NCI-H2227 (cell line): Measurements from ENCODE around the gene SLC16A9.
A peak's percentile ranks its signal among the peaks of the same experiment; 100 is the strongest.
"Not testable (repeated sequence)": the region's sequence is repeated elsewhere in the genome, so short reads cannot be mapped to it uniquely, and the experiment has no call there.

ENCODE experiments used
- DNase-seq: peaks from one replicate; lab custom pipeline; 2025; ENCODE audit not compliant: unreplicated experiment; lab: John Stamatoyannopoulos, UW

SLC16A9 gene, protein sequence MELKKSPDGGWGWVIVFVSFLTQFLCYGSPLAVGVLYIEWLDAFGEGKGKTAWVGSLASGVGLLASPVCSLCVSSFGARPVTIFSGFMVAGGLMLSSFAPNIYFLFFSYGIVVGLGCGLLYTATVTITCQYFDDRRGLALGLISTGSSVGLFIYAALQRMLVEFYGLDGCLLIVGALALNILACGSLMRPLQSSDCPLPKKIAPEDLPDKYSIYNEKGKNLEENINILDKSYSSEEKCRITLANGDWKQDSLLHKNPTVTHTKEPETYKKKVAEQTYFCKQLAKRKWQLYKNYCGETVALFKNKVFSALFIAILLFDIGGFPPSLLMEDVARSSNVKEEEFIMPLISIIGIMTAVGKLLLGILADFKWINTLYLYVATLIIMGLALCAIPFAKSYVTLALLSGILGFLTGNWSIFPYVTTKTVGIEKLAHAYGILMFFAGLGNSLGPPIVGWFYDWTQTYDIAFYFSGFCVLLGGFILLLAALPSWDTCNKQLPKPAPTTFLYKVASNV

DNA sequence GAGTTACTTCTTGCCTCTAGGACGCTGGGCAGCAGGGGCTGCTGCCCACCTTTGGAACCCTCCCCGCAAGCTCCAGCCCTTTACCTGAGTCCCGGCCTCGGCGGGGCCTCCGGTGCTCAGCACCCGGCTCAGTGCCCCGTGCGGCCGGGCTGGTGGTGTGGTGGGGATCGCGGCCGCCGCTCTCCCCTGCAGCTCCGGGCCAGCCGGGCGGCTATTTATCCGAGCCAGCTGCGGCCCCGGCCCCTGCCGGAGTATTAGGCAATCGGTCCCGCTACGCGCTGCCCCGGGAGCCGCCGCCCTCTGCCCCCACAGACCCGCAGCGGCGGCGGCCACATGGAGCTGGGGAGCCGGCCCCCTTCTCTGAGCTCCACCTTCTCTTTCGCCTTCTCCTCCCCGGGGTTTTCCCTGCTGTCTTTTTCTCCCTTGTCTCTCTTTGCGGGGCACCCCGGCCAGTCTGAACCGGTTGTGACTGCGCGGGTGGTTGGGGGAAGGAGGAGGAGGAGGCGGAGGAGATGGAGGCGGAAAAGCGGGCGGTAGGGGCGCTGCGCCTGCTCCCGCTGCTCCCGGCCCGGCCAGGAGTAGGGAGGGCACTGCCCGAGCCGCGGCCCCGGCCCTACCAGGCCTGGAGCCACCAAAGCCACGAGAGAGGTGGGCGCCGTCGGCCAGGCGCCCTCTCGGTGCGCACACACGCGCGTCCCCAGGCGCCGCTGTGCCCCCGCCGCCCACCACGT, at the start of gene SLC16A9:
TSS of gene SLC16A9 (minus strand) at position 456 of the 731 bp plus-strand sequence. CDS start 25,559 bp downstream, outside the sequence.
- DNase-seq: peak; percentile 39

DNA sequence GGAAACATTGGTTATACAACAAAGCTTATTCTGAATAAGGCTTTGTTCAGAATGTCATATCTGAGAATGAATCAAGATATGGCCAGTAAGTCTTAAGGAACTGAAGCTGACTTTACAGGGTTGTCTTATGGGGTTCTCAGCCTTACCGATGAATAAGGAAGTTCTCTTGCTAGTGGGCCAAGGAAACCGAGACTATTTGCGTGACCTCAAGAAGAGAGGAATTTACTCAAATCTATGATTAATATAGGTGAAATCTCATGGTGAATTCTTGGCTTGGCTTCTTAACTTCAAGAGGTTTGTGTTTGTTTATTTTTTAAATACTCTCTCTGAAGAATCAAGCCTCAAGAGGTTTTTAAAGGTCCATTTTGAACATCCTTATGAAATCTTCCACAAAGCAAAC, 48.3 kb upstream of the SLC16A9 start:
- DNase-seq: no peak

DNA sequence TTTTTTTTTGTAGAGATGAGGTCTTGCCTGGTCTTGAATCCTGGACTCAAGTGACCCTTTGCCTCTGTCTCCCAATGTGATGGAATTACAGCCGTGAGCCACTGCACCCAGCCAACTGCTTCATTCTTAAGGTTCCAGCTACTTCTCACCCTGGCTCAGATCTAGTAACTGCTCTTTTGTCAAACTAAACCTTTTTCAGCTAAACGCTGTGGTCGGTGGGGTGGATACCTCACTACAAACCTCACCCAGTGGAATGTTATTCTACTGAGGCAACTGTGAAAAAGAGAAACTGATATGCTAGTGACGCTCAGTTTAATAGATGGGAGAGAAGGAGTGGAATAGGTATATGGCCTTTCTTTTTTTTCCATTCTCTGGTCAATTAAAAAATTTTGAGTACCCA, 45.3 kb upstream of the SLC16A9 start:
- DNase-seq: no peak

DNA sequence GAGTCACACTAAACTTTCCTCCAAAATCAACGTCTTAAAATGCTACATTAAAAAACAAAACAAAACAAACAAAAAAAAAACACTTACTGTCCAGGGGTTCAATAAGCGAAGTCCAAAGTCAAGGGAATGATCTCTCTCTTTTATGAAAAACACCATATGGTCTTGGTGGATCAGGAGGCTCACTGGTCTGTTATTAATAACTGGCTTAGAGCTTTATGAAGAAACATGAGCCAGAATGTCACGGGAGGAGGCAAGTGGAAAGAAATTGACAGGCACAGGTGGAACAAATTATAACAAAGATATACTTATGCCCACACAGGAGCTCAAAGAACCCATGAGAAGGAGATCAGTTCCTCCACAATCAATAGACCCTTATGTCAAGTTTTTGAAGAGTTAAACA, 43.6 kb upstream of the SLC16A9 start, which contains the start of gene MRLN:
TSS of gene MRLN (minus strand) at position 189 of the 400 bp plus-strand sequence.
- no peak for DNase-seq

DNA sequence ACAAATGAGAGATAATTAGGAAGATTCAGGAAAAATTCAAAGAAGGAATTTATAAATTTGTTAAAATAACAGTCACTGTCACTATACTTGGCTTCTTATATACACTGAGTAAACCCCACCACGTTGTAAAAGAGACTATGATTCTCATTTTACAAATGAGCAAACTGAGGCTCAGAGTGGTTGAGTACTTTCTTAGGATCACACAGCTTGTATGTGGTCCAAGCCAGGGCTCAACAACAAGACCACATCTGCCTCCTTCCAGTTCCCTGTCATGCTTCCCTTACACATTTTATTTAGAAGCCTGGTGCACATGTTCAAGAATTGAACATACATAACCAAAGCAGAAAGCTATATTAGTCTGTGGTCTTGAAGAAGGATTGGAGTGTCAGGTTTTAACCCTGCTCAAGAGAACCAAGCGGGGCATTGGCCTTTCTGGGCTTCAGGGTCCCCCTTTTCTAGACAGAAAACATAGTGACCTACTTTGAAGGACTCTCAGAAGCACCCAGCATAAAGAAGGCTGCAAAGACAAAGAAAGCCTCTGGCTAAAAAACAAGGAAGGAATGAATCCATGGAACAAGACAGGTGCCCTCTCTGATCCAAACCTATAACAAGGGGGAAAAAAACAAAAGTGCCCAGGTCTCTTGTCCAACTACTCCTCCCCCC, 42.8 kb upstream of the SLC16A9 start:
- no peak for DNase-seq

DNA sequence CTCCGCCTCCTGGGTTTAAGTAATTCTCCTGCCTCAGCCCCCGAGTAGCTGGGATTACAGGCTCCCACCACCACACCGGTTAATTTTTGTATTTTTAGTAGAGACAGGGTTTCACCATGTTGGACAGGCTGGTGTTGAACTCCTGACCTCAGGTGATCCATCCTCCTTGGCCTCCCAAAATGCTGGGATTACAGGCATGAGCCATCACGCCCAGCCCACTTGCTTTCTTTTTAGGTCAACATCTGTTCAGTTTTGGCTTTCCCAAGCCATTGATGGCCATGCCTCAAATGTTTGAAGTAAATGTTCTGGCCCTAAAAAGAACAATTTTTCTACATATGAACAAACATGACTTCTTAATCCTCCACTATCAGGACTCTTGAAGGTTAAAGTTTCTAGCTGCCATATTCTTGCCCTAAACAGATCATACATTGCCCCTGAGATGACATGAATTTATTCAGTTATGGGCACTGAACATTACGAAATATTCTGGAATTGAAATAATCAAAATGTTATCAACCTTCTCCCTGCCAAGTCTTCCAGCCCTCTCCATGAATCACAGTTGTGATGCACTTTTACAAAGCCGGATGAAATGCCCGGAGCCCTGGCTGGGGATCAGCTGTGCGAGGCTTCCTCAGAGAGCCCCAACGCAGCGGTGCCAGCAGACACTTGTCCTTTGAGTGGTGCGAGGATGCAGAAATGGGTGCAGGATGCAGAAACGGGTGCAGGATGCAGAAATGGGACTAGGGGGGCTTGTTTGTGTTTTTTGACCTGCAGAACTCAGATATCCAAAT, 40.7 kb upstream of the SLC16A9 start:
- DNase-seq: no peak

DNA sequence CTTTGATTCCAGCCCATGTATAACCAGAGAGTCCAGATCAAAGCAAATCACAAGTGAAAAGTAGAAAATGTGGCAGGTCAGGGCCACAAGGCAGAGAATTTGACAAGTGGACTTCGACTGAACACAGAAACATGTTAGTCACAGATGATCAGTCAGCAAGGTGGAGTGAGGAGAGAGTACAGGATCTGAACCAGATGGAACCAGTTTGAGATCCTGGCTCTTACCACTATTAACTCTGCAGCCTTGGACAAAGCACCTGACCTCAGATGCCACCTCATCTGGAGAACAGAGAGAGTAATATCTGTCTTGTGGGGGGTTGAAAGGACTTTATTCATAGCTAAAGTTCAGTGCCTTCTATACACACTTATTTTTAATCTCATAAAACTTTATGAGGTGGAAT, 39.2 kb upstream of the SLC16A9 start:
- DNase-seq: no peak

DNA sequence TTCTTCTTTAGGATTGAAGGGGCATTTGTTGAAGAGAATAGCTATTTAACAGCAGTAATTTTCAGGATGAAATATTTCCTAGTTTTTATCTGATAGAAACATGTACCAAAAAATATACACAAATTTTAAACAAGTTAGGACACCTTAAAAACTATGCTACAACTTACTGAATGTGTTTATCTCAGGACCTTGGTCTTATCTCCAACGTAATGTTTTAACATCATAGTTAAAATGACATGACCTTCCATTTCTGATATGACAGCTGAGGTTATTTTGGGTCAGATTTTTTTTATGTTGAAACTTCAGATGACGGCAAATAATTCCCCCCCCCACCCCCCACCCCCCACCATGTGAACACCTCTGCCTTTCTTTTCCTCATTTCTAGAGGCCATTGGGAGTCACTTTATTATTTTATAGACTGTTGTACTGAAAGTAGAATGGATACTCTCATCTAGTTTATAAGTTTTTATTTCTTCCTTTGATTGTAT, 35.6 kb upstream of the SLC16A9 start:
- DNase-seq: no peak

DNA sequence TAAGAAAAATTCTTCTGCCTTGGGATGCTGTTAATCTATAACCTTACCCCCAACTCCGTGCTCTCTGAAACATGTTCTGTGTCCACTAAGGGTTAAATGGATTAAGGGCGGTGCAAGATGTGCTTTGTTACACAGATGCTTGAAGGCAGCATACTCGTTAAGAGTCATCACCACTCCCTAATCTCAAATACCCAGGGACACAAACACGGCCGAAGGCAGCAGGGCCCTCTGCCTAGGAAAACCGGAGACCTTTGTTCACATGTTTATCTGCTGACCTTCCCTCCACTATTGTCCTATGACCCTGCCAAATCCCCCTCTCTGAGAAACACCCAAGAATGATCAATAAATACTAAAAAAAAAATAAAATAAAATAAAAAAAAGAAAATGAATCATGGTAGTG, 35.1 kb upstream of the SLC16A9 start:
- not testable (repeated sequence) for DNase-seq

DNA sequence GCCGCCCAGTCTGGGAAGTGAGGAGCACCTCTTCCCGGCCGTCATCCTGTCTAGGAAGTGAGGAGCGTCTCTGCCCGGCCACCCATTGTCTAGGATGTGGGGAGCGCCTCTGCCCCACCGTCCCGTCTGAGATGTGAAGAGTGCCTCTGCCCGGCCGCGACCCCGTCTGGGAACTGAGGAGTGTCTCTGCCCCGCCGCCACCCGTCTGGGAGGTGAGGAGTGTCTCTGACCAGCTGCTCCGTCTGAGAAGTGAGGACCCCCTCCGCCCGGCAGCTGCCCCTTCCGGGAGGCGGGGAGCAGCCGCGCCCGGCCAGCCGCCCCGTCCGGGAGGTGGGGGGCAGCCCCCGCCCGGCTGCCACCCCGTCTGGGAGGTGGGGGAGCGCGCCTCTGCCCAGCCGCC, 34.5 kb upstream of the SLC16A9 start:
- not testable (repeated sequence) for DNase-seq

DNA sequence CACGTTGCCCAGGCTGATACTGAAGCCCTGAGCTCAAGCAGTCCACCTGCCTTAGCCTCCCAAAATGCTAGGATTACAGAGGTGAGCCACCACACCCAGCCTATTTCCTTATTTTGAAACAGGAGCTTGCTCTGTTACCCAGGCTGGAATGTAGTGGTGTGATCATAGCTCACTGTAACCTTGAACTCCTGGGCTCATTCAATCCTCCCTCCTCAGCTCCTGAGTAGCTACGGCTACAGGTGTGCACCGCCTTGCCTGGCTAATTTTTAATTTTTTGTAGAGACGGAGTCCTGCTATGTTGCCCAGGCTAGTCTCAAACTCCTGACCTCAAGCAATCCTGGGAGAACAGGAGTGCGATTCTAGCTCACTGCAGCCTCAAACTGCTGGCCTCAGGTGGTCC, 31.9 kb upstream of the SLC16A9 start:
- DNase-seq: no peak

DNA sequence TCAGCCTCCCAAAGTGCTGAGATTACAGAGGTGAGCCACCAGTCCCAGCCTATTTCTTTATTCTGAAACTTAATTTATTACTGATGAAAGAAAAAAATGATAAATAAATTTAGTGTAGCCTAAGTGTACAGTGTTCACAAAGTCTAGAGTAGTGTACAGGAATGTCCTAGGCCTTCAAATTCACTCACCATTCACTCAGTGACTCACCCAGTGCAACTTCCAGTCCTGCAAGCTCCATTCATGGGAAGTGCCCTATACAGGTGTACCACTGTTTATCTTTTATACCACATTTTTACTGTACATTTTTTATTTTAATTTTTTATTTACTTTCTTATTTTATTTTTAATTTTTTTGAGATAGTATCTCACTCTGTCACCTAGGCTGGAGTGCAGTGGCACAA, 31.4 kb upstream of the SLC16A9 start:
- no peak for DNase-seq

DNA sequence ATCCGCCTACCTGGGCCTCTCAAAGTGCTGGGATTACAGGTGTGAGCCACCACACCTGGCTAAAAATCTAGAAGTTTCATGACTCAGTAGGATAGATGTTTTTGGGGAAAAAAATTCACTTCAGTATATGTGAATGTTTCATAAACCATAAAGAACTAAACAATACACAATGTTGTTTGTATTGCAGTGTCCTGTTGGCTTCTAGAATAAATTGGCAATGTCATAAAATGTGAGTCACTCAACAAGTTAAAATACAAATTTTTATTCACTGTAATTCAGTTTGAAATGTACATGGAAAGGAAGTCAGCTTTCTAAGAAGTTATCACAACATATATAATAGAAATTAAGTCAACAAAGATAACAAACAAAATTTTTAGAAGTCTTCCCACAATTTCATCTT, 27.1 kb upstream of the SLC16A9 start:
- DNase-seq: no peak

DNA sequence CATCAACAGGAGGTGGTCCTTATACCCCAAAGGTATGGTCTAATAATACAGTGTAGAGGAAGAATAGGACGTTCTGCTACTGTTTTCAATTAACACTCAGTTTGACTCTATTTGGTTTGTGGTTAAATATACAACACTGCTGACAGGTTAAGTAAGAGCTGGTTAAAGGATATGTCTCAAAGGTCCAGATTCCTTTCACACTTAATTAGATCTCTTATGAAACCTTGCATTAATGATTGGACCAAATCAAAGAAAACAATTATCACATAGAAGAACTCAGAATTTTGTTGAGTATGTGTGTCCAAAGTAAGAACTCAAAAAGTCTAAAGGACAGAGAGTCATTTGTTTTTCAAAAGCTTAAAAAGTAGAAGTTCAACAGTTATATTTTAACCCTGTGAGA, 25.6 kb upstream of the SLC16A9 start:
- DNase-seq: no peak

DNA sequence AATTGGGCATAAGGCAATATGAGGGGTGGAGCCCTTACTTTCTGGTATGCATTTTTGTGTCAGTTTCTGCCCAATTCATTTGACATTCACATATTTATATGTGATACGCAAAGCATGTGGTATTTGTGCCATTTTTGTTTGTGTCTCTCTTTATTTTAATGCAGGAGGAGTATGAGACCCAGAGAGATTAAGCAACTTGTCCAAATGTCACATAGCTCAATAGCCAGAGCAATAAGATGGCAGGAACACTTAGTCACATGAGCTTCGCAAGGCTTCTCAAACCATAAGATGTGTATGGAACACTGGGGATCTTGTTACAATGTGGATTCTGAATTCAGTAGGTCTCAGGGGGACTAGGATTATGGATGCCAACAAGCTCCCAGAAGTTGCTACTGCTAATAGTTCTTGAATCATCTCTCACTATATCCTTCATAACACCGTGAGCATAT, 24.4 kb upstream of the SLC16A9 start:
- DNase-seq: no peak

DNA sequence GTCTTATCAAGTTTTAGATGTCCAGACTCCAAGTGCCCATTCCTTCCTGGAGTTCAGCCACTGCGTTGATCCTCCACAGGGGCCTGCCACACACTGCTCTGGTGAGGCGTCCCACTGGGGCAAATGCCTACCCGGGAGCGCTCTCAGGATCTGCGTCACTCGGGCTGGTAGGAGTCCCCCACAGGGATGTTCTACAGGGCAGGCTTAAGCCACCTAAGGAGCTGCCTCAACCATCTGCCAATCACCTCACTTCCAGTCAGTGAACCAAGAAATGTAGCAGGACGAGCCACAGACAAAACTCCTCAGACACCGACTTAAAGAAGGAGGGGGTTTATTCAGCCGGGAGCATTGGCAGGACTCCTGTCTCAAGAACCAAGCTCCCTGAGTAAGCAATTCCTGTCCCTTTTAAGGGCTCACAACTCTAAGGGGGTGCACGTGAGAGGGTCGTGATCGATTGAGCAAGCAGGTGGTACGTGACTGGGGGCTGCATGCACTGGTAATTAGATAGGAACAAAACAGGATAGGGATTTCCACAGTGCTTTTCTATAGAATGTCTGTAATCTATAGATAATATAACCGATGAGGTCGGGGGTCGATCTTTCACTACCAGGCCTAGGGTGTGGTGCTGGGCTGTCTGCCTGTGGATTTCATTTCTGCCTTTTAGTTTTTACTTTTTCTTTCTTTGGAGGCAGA, 23.8 kb upstream of the SLC16A9 start:
- DNase-seq: not testable (repeated sequence)

DNA sequence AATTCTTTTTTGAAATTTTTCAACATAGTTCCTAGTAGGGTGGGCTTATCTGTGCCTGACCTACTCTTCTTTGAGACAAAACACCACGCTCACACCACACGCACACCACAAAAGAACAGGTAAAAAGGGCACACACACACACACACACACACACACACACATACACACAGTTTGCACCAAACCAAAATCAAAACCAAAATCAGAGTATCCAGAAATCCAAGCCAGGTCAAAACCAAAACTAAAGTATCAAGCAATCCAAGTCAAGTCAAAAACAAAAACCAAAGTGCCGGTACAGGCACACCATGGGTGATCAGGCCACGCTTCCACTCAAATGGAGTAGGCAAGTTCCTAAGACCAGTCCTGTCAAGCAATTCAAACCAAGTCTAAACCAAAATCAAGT, 23.2 kb upstream of the SLC16A9 start:
- DNase-seq: not testable (repeated sequence)

DNA sequence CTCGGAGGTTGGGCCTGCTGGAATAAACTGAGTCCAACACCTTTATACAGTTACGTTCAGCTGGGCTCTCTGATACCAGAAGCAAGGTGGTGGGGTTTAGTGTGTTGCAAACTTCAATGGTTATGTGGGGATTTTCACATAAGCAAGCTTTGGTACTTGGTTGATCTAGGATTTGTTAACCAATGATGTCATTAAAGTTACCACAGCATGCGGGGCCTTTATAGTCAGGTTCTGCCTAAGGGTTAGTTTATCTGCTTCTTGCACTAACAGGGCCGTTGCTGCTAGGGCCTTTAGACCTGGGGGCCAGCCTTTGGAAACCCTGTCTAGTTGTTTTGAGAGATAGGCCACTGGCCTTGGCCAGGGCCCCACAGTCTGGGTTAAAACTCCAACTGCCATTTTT, 19.5 kb upstream of the SLC16A9 start:
- DNase-seq: not testable (repeated sequence)

DNA sequence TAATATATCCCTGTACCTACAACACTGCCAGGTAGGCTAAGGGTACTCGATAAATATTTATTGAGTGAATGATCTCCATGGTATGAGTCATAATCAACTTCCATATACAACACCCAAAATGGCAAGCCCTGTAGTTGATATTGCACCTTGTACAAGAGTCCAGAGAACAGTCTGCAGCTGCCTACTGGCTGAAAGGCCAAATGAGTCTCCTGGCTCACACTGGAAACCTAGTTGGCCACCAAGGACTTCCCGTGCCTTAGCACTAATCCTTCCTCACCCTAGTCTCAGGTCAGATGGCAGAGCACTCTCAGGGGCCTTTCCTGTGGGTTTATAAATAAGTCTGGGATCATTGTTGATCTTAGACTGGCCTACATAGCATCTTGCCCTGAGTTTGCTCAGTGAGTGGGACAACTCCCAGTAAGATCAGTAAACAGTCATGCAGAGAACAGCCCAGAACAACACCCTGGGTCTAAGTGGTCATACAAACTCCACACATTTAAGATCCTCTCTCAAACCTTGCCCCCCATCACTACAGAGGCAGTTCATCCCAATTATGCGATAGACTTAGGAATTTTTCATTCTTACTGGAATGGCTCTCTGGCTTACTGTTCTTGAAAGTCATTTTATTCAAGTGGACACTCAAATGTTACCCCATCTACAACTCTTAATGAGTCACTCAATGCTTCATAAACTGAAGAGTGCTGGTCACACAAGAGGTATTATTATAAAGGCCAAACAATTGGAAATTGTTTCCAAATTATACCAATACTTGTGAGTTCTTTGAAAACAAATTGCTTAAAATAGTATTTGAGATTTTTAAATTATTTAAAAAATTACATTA, 14.7 kb upstream of the SLC16A9 start:
- DNase-seq: no peak
